AG08396 (cell line): ENCODE results near the gene XRRA1.
"Not testable (repeated sequence)": the region's sequence is repeated elsewhere in the genome, so short reads cannot be mapped to it uniquely, and the experiment has no call there.

Experiments
- DNase-seq: peaks from one replicate; pipeline ENCODE4 v3.0.0; 2012; ENCODE audit warnings: low spot score, mixed read lengths

XRRA1 gene

GRCh38 chr11:74948898-74949752 is at the start of gene XRRA1, which contains the start of gene SPCS2:
XRRA1 (minus strand) TSS chr11:74949091; CDS start chr11:74940878, 8,213 bp downstream.
SPCS2 (plus strand) TSS chr11:74949266; CDS start chr11:74949286, 20 bp downstream.
- DNase-seq: peak; percentile 94

- no peak for DNase-seq
Observed at GRCh38 chr11:74992852-74993251, 44.0 kb upstream of the XRRA1 start.

GRCh38 chr11:74990941-74991340 is 42.0 kb upstream of the XRRA1 start:
- no peak for DNase-seq

GRCh38 chr11:74990150-74990549 is 41.3 kb upstream of the XRRA1 start:
- not testable (repeated sequence) for DNase-seq

GRCh38 chr11:74989260-74989638 is 40.4 kb upstream of the XRRA1 start:
- peak; percentile 36 for DNase-seq

GRCh38 chr11:74988541-74989259 is 39.8 kb upstream of the XRRA1 start, which contains the start of gene NEU3:
NEU3 (plus strand) TSS chr11:74988933; CDS start chr11:74989061, 128 bp downstream.
- DNase-seq: peak; percentile 86

- DNase-seq: no peak
Observed at GRCh38 chr11:74984730-74985129, 35.8 kb upstream of the XRRA1 start.

GRCh38 chr11:74984070-74984469 is 35.2 kb upstream of the XRRA1 start:
- DNase-seq: no peak

- DNase-seq: no peak
Observed at GRCh38 chr11:74981888-74982287, 33.0 kb upstream of the XRRA1 start.

- no peak for DNase-seq
Observed at GRCh38 chr11:74980634-74981033, 31.7 kb upstream of the XRRA1 start.

GRCh38 chr11:74978041-74978440 is 29.1 kb upstream of the XRRA1 start:
- DNase-seq: no peak

GRCh38 chr11:74971424-74971823 is 22.5 kb upstream of the XRRA1 start:
- no peak for DNase-seq

- no peak for DNase-seq
Observed at GRCh38 chr11:74970852-74971395, 22.0 kb upstream of the XRRA1 start.

GRCh38 chr11:74966651-74967050 is 17.8 kb upstream of the XRRA1 start:
- no peak for DNase-seq

GRCh38 chr11:74960128-74960527 is 11.2 kb upstream of the XRRA1 start:
- DNase-seq: not testable (repeated sequence)

- DNase-seq: no peak
Observed at GRCh38 chr11:74957937-74958629, 9.2 kb upstream of the XRRA1 start.

GRCh38 chr11:74956397-74957015 is 7.6 kb upstream of the XRRA1 start:
- peak; percentile 6 for DNase-seq

GRCh38 chr11:74954199-74954598 is 5.3 kb upstream of the XRRA1 start:
- no peak for DNase-seq

GRCh38 chr11:74953451-74953850 is 4.6 kb upstream of the XRRA1 start:
- no peak for DNase-seq

GRCh38 chr11:74952752-74953151 is 3.9 kb upstream of the XRRA1 start:
- DNase-seq: no peak

GRCh38 chr11:74951226-74951625 is 2.3 kb upstream of the XRRA1 start:
- DNase-seq: no peak
